ENCODE measurements around the gene BCL2L14.

GRCh38 chr12:12098691-12099015, 27.9 kb downstream of the BCL2L14 start:
- TF ChIP-seq, protein P1, sequence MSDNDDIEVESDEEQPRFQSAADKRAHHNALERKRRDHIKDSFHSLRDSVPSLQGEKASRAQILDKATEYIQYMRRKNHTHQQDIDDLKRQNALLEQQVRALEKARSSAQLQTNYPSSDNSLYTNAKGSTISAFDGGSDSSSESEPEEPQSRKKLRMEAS (IDR thresholded peaks at IDR 0.05): no peak
- TF ChIP-seq TEAD4 (IDR thresholded peaks at IDR 0.05): no peak
- no peak for TF ChIP-seq EP300 (IDR thresholded peaks at IDR 0.05; ENCODE audit: borderline replicate concordance)
- TF ChIP-seq, protein P2, sequence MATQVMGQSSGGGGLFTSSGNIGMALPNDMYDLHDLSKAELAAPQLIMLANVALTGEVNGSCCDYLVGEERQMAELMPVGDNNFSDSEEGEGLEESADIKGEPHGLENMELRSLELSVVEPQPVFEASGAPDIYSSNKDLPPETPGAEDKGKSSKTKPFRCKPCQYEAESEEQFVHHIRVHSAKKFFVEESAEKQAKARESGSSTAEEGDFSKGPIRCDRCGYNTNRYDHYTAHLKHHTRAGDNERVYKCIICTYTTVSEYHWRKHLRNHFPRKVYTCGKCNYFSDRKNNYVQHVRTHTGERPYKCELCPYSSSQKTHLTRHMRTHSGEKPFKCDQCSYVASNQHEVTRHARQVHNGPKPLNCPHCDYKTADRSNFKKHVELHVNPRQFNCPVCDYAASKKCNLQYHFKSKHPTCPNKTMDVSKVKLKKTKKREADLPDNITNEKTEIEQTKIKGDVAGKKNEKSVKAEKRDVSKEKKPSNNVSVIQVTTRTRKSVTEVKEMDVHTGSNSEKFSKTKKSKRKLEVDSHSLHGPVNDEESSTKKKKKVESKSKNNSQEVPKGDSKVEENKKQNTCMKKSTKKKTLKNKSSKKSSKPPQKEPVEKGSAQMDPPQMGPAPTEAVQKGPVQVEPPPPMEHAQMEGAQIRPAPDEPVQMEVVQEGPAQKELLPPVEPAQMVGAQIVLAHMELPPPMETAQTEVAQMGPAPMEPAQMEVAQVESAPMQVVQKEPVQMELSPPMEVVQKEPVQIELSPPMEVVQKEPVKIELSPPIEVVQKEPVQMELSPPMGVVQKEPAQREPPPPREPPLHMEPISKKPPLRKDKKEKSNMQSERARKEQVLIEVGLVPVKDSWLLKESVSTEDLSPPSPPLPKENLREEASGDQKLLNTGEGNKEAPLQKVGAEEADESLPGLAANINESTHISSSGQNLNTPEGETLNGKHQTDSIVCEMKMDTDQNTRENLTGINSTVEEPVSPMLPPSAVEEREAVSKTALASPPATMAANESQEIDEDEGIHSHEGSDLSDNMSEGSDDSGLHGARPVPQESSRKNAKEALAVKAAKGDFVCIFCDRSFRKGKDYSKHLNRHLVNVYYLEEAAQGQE (IDR thresholded peaks at IDR 0.05; ENCODE audit: low read depth): no peak
- no peak for TF ChIP-seq TCF12 (IDR thresholded peaks at IDR 0.05; ENCODE audit: low read depth)
- no peak for TF ChIP-seq USF1 (IDR thresholded peaks at IDR 0.05)
- TF ChIP-seq TAF1 (IDR thresholded peaks at IDR 0.05; ENCODE audit: low read depth): no peak
- TF ChIP-seq ZBTB7A (IDR thresholded peaks at IDR 0.05; ENCODE audit: low read depth): no peak
- TF ChIP-seq CEBPB (IDR thresholded peaks at IDR 0.05): no peak
- no peak for TF ChIP-seq NFIC (IDR thresholded peaks at IDR 0.05)
- no peak for TF ChIP-seq YY1 (IDR thresholded peaks at IDR 0.05; ENCODE audit: low read depth)
- no peak for TF ChIP-seq RAD21 (IDR thresholded peaks at IDR 0.05; ENCODE audit: low read depth)

All from Ishikawa (cell line).